Fibroblast of the conjunctiva (primary cell): ENCODE results near the gene MLN.
A peak's percentile ranks its signal among the peaks of the same experiment; 100 is the strongest.

ENCODE experiments used
- DNase-seq: peaks from one replicate; pipeline ENCODE4 v3.0.0-alpha.2; 2010; ENCODE audit warnings: low read depth

The MLN gene

GRCh38 chr6:33771146-33772081 is 32.4 kb downstream of the MLN start:
- peak; percentile 87 for DNase-seq

- DNase-seq: no peak
Observed at GRCh38 chr6:33770833-33771145, 33.0 kb downstream of the MLN start.

GRCh38 chr6:33770124-33770832 is 33.5 kb downstream of the MLN start:
- no peak for DNase-seq

GRCh38 chr6:33769248-33769821 is 34.5 kb downstream of the MLN start:
- no peak for DNase-seq

- peak; percentile 75 for DNase-seq
Observed at GRCh38 chr6:33768644-33769120, 35.1 kb downstream of the MLN start.

- no peak for DNase-seq
Observed at GRCh38 chr6:33766921-33767907, 36.6 kb downstream of the MLN start.

GRCh38 chr6:33765368-33765767 is 38.4 kb downstream of the MLN start:
- DNase-seq: no peak

GRCh38 chr6:33764036-33764435 is 39.8 kb downstream of the MLN start:
- no peak for DNase-seq

GRCh38 chr6:33763483-33763882 is 40.3 kb downstream of the MLN start:
- DNase-seq: no peak

GRCh38 chr6:33762713-33763112 is 41.1 kb downstream of the MLN start:
- no peak for DNase-seq

GRCh38 chr6:33761922-33762629 is 41.7 kb downstream of the MLN start:
- peak; percentile 37 for DNase-seq

GRCh38 chr6:33761581-33761921 is 42.3 kb downstream of the MLN start:
- DNase-seq: no peak

GRCh38 chr6:33759887-33760629 is 43.7 kb downstream of the MLN start:
- DNase-seq: no peak

GRCh38 chr6:33758815-33759216 is 45.0 kb downstream of the MLN start:
- DNase-seq: no peak

- no peak for DNase-seq
Observed at GRCh38 chr6:33757906-33758305, 45.9 kb downstream of the MLN start.

GRCh38 chr6:33757113-33757512 is 46.7 kb downstream of the MLN start:
- no peak for DNase-seq

- no peak for DNase-seq
Observed at GRCh38 chr6:33756211-33756954, 47.4 kb downstream of the MLN start.

- no peak for DNase-seq
Observed at GRCh38 chr6:33755070-33755869, 48.5 kb downstream of the MLN start.

- no peak for DNase-seq
Observed at GRCh38 chr6:33754222-33754621, 49.6 kb downstream of the MLN start.
